ENCODE data around the gene TMEM141. TPM values are rescaled to one million over a fixed set of nuclear protein-coding genes. Genes with fewer than 3 reads are reported as not detected.
"Not testable (repeated sequence)": the region's sequence is repeated elsewhere in the genome, so short reads cannot be mapped to it uniquely, and the experiment has no call there.

TMEM141 gene
- total and polyA plus RNA-seq, 5 donors from 2014 or later: 20.7 to 39.3 (median 32.9) TPM

DNA sequence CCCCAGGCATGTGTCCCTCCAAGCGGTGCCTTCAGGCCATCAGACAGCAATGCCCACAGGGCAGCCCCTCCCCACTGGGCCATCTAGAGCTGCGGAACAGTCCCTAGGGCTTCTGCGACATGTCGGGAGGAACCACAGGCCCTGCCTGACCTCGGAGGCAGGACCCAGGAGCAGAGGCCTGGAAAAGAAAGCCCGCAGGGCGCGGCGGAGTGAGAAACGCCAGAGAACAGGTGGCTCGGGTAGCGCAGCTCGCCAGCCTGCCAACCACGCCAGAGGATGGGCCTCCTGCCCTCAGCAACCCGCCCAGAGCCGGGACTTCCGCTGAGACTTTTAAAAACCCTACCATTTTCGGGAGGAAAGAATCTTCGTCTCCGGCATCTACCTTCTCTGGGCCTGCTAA, 33.8 kb upstream of the TMEM141 start:
- H3K9me3 Mint-ChIP-seq: peaks cover 2 to 6% (median 5%) of the 10 kb centered on the region in 7 donors
- H3K27me3 Mint-ChIP-seq: peaks cover 7% of the 10 kb centered on the region
- Histone ChIP-seq H3K27ac (ENCODE audit: insufficient read depth, low read length, poor library complexity, severe bottlenecking) (no peak overlapping the region), H3K4me3 (ENCODE audit: low read depth, low read length) (no peak overlapping the region), H3K9me3 (ENCODE audit: control insufficient read depth in 2 of 2, low read length in 2 of 2) (peaks cover 4 to 7% of the 10 kb centered on the region in 2 experiments), H3K27me3 (ENCODE audit: control insufficient read depth, insufficient read depth, low read length) (no peaks in the 10 kb centered on the region), H3K36me3 (ENCODE audit: control insufficient read depth, insufficient read depth, low read length) (no peaks in the 10 kb centered on the region), H3K4me1 (ENCODE audit: control insufficient read depth, insufficient read depth, low read length, poor library complexity, severe bottlenecking) (no peaks in the 10 kb centered on the region)
- no peaks in the 10 kb centered on the region for H3K36me3 Mint-ChIP-seq
- ATAC-seq (ENCODE audit: low read depth in 2 of 2): no peak
- H3K27ac Mint-ChIP-seq: no peak overlapping the region
- DNase-seq: no peak
- peaks cover 0 to 5% (median 0%) of the 10 kb centered on the region in 4 donors for H3K4me1 Mint-ChIP-seq
- H3K4me3 Mint-ChIP-seq: no peak overlapping the region

DNA sequence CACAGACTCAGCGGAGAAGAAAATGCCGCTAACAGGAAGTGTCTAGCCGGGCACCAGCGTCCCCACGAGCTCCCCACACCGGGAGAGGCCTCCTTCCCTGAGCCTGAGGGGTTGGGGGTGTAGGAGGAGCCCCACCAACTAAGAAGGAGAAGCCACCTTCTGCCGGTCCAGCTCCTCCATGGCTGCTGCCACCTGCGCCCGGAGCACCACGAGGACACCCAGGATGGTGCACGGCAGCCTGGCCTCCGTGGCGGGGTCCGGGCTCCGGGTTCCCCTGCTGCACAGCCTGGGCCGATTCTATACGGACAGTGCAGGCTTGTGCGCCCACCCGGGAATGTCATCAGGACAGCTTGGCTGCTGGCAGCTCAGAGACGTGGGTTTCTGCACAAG, 33.4 kb upstream of the TMEM141 start:
- H3K9me3 ChIP-seq (ENCODE audit: control insufficient read depth in 2 of 2, low read length in 2 of 2): peaks cover 2 to 3% of the 10 kb centered on the region in 2 experiments
- H3K4me1 ChIP-seq (ENCODE audit: control insufficient read depth, insufficient read depth, low read length, poor library complexity, severe bottlenecking): no peaks in the 10 kb centered on the region
- no peak overlapping the region for H3K27ac Mint-ChIP-seq
- H3K27me3 Mint-ChIP-seq: peaks cover 3% of the 10 kb centered on the region
- peaks cover 0 to 5% (median 0%) of the 10 kb centered on the region in 4 donors for H3K4me1 Mint-ChIP-seq
- peaks cover 0 to 3% (median under 1%) of the 10 kb centered on the region in 7 donors for H3K9me3 Mint-ChIP-seq
- no peaks in the 10 kb centered on the region for H3K27me3 ChIP-seq (ENCODE audit: control insufficient read depth, insufficient read depth, low read length)
- ATAC-seq (ENCODE audit: low read depth in 2 of 2): no peak
- H3K36me3 ChIP-seq (ENCODE audit: control insufficient read depth, insufficient read depth, low read length): no peaks in the 10 kb centered on the region
- no peaks in the 10 kb centered on the region for H3K36me3 Mint-ChIP-seq
- H3K27ac ChIP-seq (ENCODE audit: insufficient read depth, low read length, poor library complexity, severe bottlenecking): no peak overlapping the region
- no peak overlapping the region for H3K4me3 Mint-ChIP-seq
- no peak overlapping the region for H3K4me3 ChIP-seq (ENCODE audit: low read depth, low read length)
- no peak for DNase-seq

DNA sequence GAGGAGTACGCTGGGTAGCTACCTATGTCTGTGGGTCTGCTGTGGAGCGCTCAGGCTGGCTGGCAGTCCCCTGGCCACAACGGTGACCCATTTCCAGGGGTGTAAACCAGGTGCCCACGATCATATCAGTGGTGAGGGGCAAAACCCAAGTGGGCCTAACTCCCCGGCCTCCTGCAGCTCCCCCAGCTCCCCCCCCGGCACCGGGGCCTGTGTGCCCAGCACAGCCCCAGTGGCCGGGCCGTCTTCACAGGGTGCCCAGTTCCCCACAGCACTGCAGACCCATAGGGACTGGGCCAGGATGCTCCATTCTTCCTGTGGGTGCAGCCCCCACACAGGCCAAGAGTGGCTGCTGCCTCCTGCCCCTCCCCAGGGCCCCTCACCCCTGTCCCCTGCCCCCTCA, 32.1 kb upstream of the TMEM141 start:
- no peaks in the 10 kb centered on the region for H3K4me1 ChIP-seq (ENCODE audit: control insufficient read depth, insufficient read depth, low read length, poor library complexity, severe bottlenecking)
- no peak overlapping the region for H3K27ac ChIP-seq (ENCODE audit: insufficient read depth, low read length, poor library complexity, severe bottlenecking)
- H3K27me3 ChIP-seq (ENCODE audit: control insufficient read depth, insufficient read depth, low read length): no peaks in the 10 kb centered on the region
- H3K9me3 ChIP-seq (ENCODE audit: control insufficient read depth in 2 of 2, low read length in 2 of 2): peaks cover 0 to 2% of the 10 kb centered on the region in 2 experiments
- Mint-ChIP-seq H3K4me3 (no peak overlapping the region), H3K36me3 (no peaks in the 10 kb centered on the region), H3K27ac (no peak overlapping the region), H3K27me3 (no peaks in the 10 kb centered on the region), H3K4me1 (peaks cover 0 to 5% (median 0%) of the 10 kb centered on the region in 4 donors), H3K9me3 (peaks cover 0 to 3% (median 0%) of the 10 kb centered on the region in 7 donors)
- DNase-seq (no peak), ATAC-seq (ENCODE audit: low read depth in 2 of 2) (no peak)
- no peak overlapping the region for H3K4me3 ChIP-seq (ENCODE audit: low read depth, low read length)
- H3K36me3 ChIP-seq (ENCODE audit: control insufficient read depth, insufficient read depth, low read length): no peaks in the 10 kb centered on the region

DNA sequence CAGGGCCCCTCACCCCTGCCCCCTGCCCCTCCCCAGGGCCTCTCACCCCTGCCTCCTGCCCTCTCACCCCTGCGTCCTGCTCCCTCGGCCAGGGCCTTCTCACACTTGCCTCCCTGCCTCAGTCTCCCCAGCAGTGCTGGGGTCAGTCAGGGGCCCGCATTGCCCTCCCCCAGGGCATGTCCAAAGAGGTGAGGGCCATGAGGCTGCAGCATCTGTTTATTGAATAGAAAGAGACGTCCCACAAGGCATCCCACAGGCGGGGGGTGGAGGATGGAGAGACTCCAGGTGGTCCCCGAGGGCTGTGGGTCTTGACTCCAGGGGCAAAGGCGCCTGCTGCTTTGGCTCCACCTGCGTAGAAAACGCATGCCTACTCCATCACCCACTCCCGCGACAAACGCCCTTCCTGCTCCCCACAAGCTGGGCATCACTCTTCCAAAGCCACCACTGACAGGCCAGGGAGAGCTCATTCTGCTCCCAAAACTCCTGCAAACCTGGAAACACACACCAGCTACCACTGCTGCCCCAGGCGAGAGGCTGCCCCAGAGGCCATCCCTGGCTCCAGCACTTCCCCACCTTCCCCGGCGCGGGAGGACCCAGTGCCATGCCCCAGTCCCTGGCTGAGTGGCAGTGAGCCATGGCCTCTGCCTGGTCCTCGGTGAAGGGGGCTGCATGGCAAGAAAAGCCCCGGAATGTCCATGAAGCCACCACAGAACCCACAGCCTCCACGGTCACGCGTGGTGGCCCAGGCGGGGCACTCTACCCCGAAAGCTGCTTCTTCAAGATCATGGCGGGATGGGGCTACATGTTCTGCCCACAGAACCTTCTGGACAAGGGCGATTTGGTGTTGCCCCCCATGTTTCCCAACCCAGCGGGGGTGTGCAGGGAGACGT, 31.5 kb upstream of the TMEM141 start:
- H3K4me1 ChIP-seq (ENCODE audit: control insufficient read depth, insufficient read depth, low read length, poor library complexity, severe bottlenecking): no peaks in the 10 kb centered on the region
- H3K27me3 ChIP-seq (ENCODE audit: control insufficient read depth, insufficient read depth, low read length): no peaks in the 10 kb centered on the region
- H3K27ac ChIP-seq (ENCODE audit: insufficient read depth, low read length, poor library complexity, severe bottlenecking): no peak overlapping the region
- no peaks in the 10 kb centered on the region for H3K27me3 Mint-ChIP-seq
- DNase-seq (no peak), ATAC-seq (ENCODE audit: low read depth in 2 of 2) (no peak)
- no peaks in the 10 kb centered on the region for H3K36me3 ChIP-seq (ENCODE audit: control insufficient read depth, insufficient read depth, low read length)
- H3K36me3 Mint-ChIP-seq: no peaks in the 10 kb centered on the region
- no peak overlapping the region for H3K4me3 Mint-ChIP-seq
- no peak overlapping the region for H3K4me3 ChIP-seq (ENCODE audit: low read depth, low read length)
- no peak overlapping the region for H3K27ac Mint-ChIP-seq
- peaks cover 0 to 3% (median 0%) of the 10 kb centered on the region in 7 donors for H3K9me3 Mint-ChIP-seq
- peaks cover 0 to 2% of the 10 kb centered on the region in 2 experiments for H3K9me3 ChIP-seq (ENCODE audit: control insufficient read depth in 2 of 2, low read length in 2 of 2)
- H3K4me1 Mint-ChIP-seq: peaks cover 0 to 5% (median 0%) of the 10 kb centered on the region in 4 donors

DNA sequence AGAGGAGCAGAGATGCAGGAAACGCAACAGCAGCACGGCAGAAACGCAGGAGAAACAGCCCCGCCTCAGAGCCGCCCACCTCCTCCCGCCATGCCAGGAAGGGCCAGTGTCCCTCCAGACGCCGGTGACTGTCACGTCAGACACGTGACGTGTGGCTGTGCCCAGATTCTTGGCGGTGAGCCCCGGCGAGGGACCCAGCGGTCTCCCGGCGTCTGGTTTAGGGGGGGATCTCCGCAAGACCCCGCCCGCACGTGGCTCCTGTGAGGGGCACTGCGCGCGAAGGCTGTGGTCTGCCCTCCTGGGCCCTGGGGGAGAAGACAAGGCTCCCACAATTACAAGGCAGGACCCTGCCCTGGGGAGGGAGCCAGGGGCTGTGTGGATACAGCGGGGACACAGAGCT, 30.7 kb upstream of the TMEM141 start:
- DNase-seq: no peak

DNA sequence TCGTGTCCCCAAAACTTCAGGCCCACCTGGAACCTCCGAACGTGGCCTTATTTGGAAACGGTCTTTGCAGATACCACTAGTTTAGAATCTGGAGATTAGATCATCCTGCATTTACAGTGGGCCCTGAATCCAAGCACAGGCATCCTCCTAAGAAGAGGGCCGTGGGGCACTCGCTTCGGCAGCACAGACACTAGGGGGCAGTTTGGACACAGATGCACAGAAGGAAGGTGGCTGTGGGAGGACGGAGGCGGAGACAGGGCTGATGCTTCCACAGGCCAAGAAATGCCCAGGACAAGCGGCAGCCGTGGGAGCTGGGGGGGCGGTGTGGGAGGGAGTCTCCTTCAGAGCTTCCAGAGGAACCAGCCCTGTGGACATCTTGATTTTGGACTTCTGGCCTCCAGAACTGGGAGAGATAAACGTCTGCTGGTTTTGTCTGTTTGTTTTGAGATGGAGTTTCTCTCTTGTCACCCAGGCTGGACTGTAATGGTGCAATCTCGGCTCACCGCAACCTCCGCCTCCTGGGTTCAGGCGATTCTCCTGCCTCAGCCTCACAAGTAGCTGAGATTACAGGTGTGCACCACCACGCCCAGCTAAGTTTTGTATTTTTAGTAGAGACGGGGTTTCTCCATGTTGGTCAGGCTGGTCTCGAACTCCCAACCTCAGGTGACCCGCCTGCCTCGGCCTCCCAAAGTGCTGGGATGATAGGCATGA, 30.2 kb upstream of the TMEM141 start:
- H3K9me3 ChIP-seq (ENCODE audit: control insufficient read depth in 2 of 2, low read length in 2 of 2); H3K4me1 ChIP-seq (ENCODE audit: control insufficient read depth, insufficient read depth, low read length, poor library complexity, severe bottlenecking); H3K36me3 ChIP-seq (ENCODE audit: control insufficient read depth, insufficient read depth, low read length); H3K4me3 ChIP-seq (ENCODE audit: low read depth, low read length); H3K27me3 ChIP-seq (ENCODE audit: control insufficient read depth, insufficient read depth, low read length); H3K9me3 Mint-ChIP-seq; H3K27ac Mint-ChIP-seq; H3K27ac ChIP-seq (ENCODE audit: insufficient read depth, low read length, poor library complexity, severe bottlenecking); H3K4me3 Mint-ChIP-seq; ATAC-seq (ENCODE audit: low read depth in 2 of 2); H3K27me3 Mint-ChIP-seq; H3K36me3 Mint-ChIP-seq: not testable (repeated sequence)
- peak in 1 of 3 donors; percentile 36 for DNase-seq
- H3K4me1 Mint-ChIP-seq: peaks cover 0 to 11% (median 0%) of the 10 kb centered on the region in 4 donors

More for the DNA sequence above, 30.7 kb upstream of the TMEM141 start:
- Mint-ChIP-seq H3K36me3 (no peaks in the 10 kb centered on the region), H3K4me3 (no peak overlapping the region), H3K4me1 (peaks cover 0 to 5% (median 0%) of the 10 kb centered on the region in 4 donors), H3K9me3 (peaks cover 0 to 3% (median 0%) of the 10 kb centered on the region in 7 donors), H3K27ac (no peak overlapping the region), H3K27me3 (no peaks in the 10 kb centered on the region)
- no peaks in the 10 kb centered on the region for H3K27me3 ChIP-seq (ENCODE audit: control insufficient read depth, insufficient read depth, low read length)
- peaks cover 3% of the 10 kb centered on the region for H3K4me1 ChIP-seq (ENCODE audit: control insufficient read depth, insufficient read depth, low read length, poor library complexity, severe bottlenecking)
- ATAC-seq (ENCODE audit: low read depth in 2 of 2): no peak
- H3K27ac ChIP-seq (ENCODE audit: insufficient read depth, low read length, poor library complexity, severe bottlenecking): no peak overlapping the region
- peaks cover 0 to 2% of the 10 kb centered on the region in 2 experiments for H3K9me3 ChIP-seq (ENCODE audit: control insufficient read depth in 2 of 2, low read length in 2 of 2)
- H3K36me3 ChIP-seq (ENCODE audit: control insufficient read depth, insufficient read depth, low read length): no peaks in the 10 kb centered on the region
- no peak overlapping the region for H3K4me3 ChIP-seq (ENCODE audit: low read depth, low read length)

- no peaks in the 10 kb centered on the region for H3K9me3 Mint-ChIP-seq
- no peaks in the 10 kb centered on the region for H3K36me3 Mint-ChIP-seq
- no peak overlapping the region for H3K4me3 ChIP-seq (ENCODE audit: low read depth, low read length)
- H3K27ac ChIP-seq (ENCODE audit: insufficient read depth, low read length, poor library complexity, severe bottlenecking): no peak overlapping the region
- no peaks in the 10 kb centered on the region for H3K36me3 ChIP-seq (ENCODE audit: control insufficient read depth, insufficient read depth, low read length)
- DNase-seq (no peak), ATAC-seq (ENCODE audit: low read depth in 2 of 2) (no peak)
- no peak overlapping the region for H3K4me3 Mint-ChIP-seq
- no peak overlapping the region for H3K27ac Mint-ChIP-seq
- H3K4me1 Mint-ChIP-seq: peaks cover 0 to 16% (median 3%) of the 10 kb centered on the region in 4 donors
- H3K27me3 ChIP-seq (ENCODE audit: control insufficient read depth, insufficient read depth, low read length): no peaks in the 10 kb centered on the region
- H3K9me3 ChIP-seq (ENCODE audit: control insufficient read depth in 2 of 2, low read length in 2 of 2): no peaks in the 10 kb centered on the region
- H3K4me1 ChIP-seq (ENCODE audit: control insufficient read depth, insufficient read depth, low read length, poor library complexity, severe bottlenecking): peaks cover 6% of the 10 kb centered on the region
- H3K27me3 Mint-ChIP-seq: peaks cover under 1% of the 10 kb centered on the region
These were observed 29.6 kb upstream of the TMEM141 start for GRCh38 chr9:136761545-136761981.

Data from CD4-positive, CD25-positive, alpha-beta regulatory T cell (primary cell).